Midbrain (tissue), 1 donor: ENCODE results near the gene SLC43A2.
"Not testable (repeated sequence)": the region's sequence is repeated elsewhere in the genome, so short reads cannot be mapped to it uniquely, and the experiment has no call there.

Source experiments
- DNase-seq: peaks from one replicate; lab custom pipeline; 2025; lab: John Stamatoyannopoulos, UW

SLC43A2 gene

GRCh38 chr17:1627982-1628855 lies at the start of gene SLC43A2:
TSS of gene SLC43A2 (minus strand) at chr17:1628834. CDS start at chr17:1627874, 960 bp downstream.
- peak; percentile 94 for DNase-seq

- no peak for DNase-seq
These were observed 47.8 kb upstream of the SLC43A2 start for GRCh38 chr17:1676401-1676800.

- DNase-seq, result no peak
These were observed 44.6 kb upstream of the SLC43A2 start for GRCh38 chr17:1673041-1673785.

- DNase-seq, result not testable (repeated sequence)
These were observed 35.3 kb upstream of the SLC43A2 start for GRCh38 chr17:1663934-1664333.

GRCh38 chr17:1661045-1661444 lies 32.4 kb upstream of the SLC43A2 start:
- DNase-seq, result no peak

GRCh38 chr17:1658100-1658499 lies 29.5 kb upstream of the SLC43A2 start:
- no peak for DNase-seq

- no peak for DNase-seq
These were observed 25.1 kb upstream of the SLC43A2 start for GRCh38 chr17:1653735-1654134.

GRCh38 chr17:1652794-1653193 lies 24.2 kb upstream of the SLC43A2 start:
- not testable (repeated sequence) for DNase-seq

- DNase-seq, result no peak
These were observed 22.9 kb upstream of the SLC43A2 start for GRCh38 chr17:1651559-1651844.

GRCh38 chr17:1650731-1651558 lies 22.3 kb upstream of the SLC43A2 start:
- no peak for DNase-seq

- peak; percentile 26 for DNase-seq
These were observed 21.3 kb upstream of the SLC43A2 start, which contains the start of gene RILP for GRCh38 chr17:1649844-1650501. TSS of gene RILP (minus strand) at chr17:1649866. CDS start at chr17:1649804, 62 bp downstream.

- DNase-seq, result peak; percentile 97
These were observed 20.6 kb upstream of the SLC43A2 start for GRCh38 chr17:1648963-1649843.

GRCh38 chr17:1648173-1648962 lies 19.7 kb upstream of the SLC43A2 start:
- DNase-seq, result peak; percentile 24

- DNase-seq, result no peak
These were observed 19.2 kb upstream of the SLC43A2 start for GRCh38 chr17:1647802-1648171.

- no peak for DNase-seq
These were observed 17.7 kb upstream of the SLC43A2 start for GRCh38 chr17:1646199-1646875.

GRCh38 chr17:1645207-1646171 lies 16.9 kb upstream of the SLC43A2 start, which contains the start of gene SCARF1:
TSS of gene SCARF1 (minus strand) at chr17:1645732. CDS start at chr17:1645697, 35 bp downstream.
- DNase-seq, result no peak

GRCh38 chr17:1644493-1645206 lies 16.0 kb upstream of the SLC43A2 start:
- no peak for DNase-seq
